Measurements from ENCODE around the gene DDX39A.
"Not testable (repeated sequence)": the region's sequence is repeated elsewhere in the genome, so short reads cannot be mapped to it uniquely, and the experiment has no call there.

Gene DDX39A

GRCh38 chr19:14409146-14410023, 9.8 kb downstream of the DDX39A start:
- Histone ChIP-seq H3K4me1 (ENCODE audit: control insufficient read depth in 5 of 5, insufficient read depth in 5 of 5, low read length in 5 of 5) (peaks cover 0 to 34% (median 18%) of the 10 kb centered on the region in 5 donors), H3K4me3 (ENCODE audit: low read depth in 1 of 5, low read length in 5 of 5) (no peak overlapping the region), H3K9ac (ENCODE audit: low read length in 5 of 5) (no peak overlapping the region), H3K27me3 (ENCODE audit: control insufficient read depth in 5 of 5, insufficient read depth in 4 of 5, low read length in 5 of 5) (no peaks in the 10 kb centered on the region), H3K9me3 (ENCODE audit: control insufficient read depth in 5 of 5, low read length in 5 of 5) (no peaks in the 10 kb centered on the region), H3K36me3 (ENCODE audit: control insufficient read depth in 5 of 5, insufficient read depth in 5 of 5, low read length in 5 of 5) (peaks cover 0 to 84% (median 74%) of the 10 kb centered on the region in 5 donors), H3K27ac (ENCODE audit: low read depth, low read length) (no peak overlapping the region)

- Histone ChIP-seq H3K4me1 (ENCODE audit: control insufficient read depth in 5 of 5, insufficient read depth in 5 of 5, low read length in 5 of 5) (peaks cover 0 to 29% (median 14%) of the 10 kb centered on the region in 5 donors), H3K9me3 (ENCODE audit: control insufficient read depth in 5 of 5, low read length in 5 of 5) (no peaks in the 10 kb centered on the region), H3K4me3 (ENCODE audit: low read depth in 1 of 5, low read length in 5 of 5) (no peak overlapping the region), H3K9ac (ENCODE audit: low read length in 5 of 5) (no peak overlapping the region), H3K27ac (ENCODE audit: low read depth, low read length) (no peak overlapping the region), H3K36me3 (ENCODE audit: control insufficient read depth in 5 of 5, insufficient read depth in 5 of 5, low read length in 5 of 5) (peaks cover 0 to 91% (median 78%) of the 10 kb centered on the region in 5 donors), H3K27me3 (ENCODE audit: control insufficient read depth in 5 of 5, insufficient read depth in 4 of 5, low read length in 5 of 5) (no peaks in the 10 kb centered on the region)
Measured at GRCh38 chr19:14408491-14409145, 10.5 kb downstream of the DDX39A start.

- Histone ChIP-seq H3K9me3 (ENCODE audit: control insufficient read depth in 5 of 5, low read length in 5 of 5) (no peaks in the 10 kb centered on the region), H3K27me3 (ENCODE audit: control insufficient read depth in 5 of 5, insufficient read depth in 4 of 5, low read length in 5 of 5) (no peaks in the 10 kb centered on the region), H3K9ac (ENCODE audit: low read length in 5 of 5) (no peak overlapping the region), H3K36me3 (ENCODE audit: control insufficient read depth in 5 of 5, insufficient read depth in 5 of 5, low read length in 5 of 5) (peaks cover 0 to 94% (median 79%) of the 10 kb centered on the region in 5 donors), H3K4me3 (ENCODE audit: low read depth in 1 of 5, low read length in 5 of 5) (no peak overlapping the region), H3K27ac (ENCODE audit: low read depth, low read length) (no peak overlapping the region), H3K4me1 (ENCODE audit: control insufficient read depth in 5 of 5, insufficient read depth in 5 of 5, low read length in 5 of 5) (peaks cover 0 to 21% (median 10%) of the 10 kb centered on the region in 5 donors)
Measured at GRCh38 chr19:14407605-14408484, 11.3 kb downstream of the DDX39A start.

GRCh38 chr19:14406645-14407401, 12.3 kb downstream of the DDX39A start:
- H3K9me3 ChIP-seq (ENCODE audit: control insufficient read depth in 5 of 5, low read length in 5 of 5): no peaks in the 10 kb centered on the region
- H3K36me3 ChIP-seq (ENCODE audit: control insufficient read depth in 5 of 5, insufficient read depth in 5 of 5, low read length in 5 of 5): peaks cover 0 to 93% (median 73%) of the 10 kb centered on the region in 5 donors
- no peak overlapping the region for H3K4me3 ChIP-seq (ENCODE audit: low read depth in 1 of 5, low read length in 5 of 5)
- H3K4me1 ChIP-seq (ENCODE audit: control insufficient read depth in 5 of 5, insufficient read depth in 5 of 5, low read length in 5 of 5): peaks cover 0 to 19% (median 10%) of the 10 kb centered on the region in 5 donors
- peak overlapping the region; percentile 30 for H3K27ac ChIP-seq (ENCODE audit: low read depth, low read length)
- peak overlapping the region in 1 of 5 donors; percentile 35 for H3K9ac ChIP-seq (ENCODE audit: low read length in 5 of 5)
- no peaks in the 10 kb centered on the region for H3K27me3 ChIP-seq (ENCODE audit: control insufficient read depth in 5 of 5, insufficient read depth in 4 of 5, low read length in 5 of 5)

GRCh38 chr19:14405758-14406644, 13.1 kb downstream of the DDX39A start:
- peaks cover 0 to 93% (median 73%) of the 10 kb centered on the region in 5 donors for H3K36me3 ChIP-seq (ENCODE audit: control insufficient read depth in 5 of 5, insufficient read depth in 5 of 5, low read length in 5 of 5)
- H3K9me3 ChIP-seq (ENCODE audit: control insufficient read depth in 5 of 5, low read length in 5 of 5): no peaks in the 10 kb centered on the region
- H3K4me3 ChIP-seq (ENCODE audit: low read depth in 1 of 5, low read length in 5 of 5): peak overlapping the region in 2 of 5 donors; percentile 31 to 40
- peak overlapping the region; percentile 30 for H3K27ac ChIP-seq (ENCODE audit: low read depth, low read length)
- peak overlapping the region in 1 of 5 donors; percentile 35 for H3K9ac ChIP-seq (ENCODE audit: low read length in 5 of 5)
- no peaks in the 10 kb centered on the region for H3K27me3 ChIP-seq (ENCODE audit: control insufficient read depth in 5 of 5, insufficient read depth in 4 of 5, low read length in 5 of 5)
- H3K4me1 ChIP-seq (ENCODE audit: control insufficient read depth in 5 of 5, insufficient read depth in 5 of 5, low read length in 5 of 5): peaks cover 0 to 19% (median 10%) of the 10 kb centered on the region in 5 donors

GRCh38 chr19:14405380-14405757, 13.8 kb downstream of the DDX39A start:
- Histone ChIP-seq H3K36me3 (ENCODE audit: control insufficient read depth in 5 of 5, insufficient read depth in 5 of 5, low read length in 5 of 5) (peaks cover 0 to 89% (median 69%) of the 10 kb centered on the region in 5 donors), H3K27me3 (ENCODE audit: control insufficient read depth in 5 of 5, insufficient read depth in 4 of 5, low read length in 5 of 5) (no peaks in the 10 kb centered on the region), H3K9ac (ENCODE audit: low read length in 5 of 5) (no peak overlapping the region), H3K4me3 (ENCODE audit: low read depth in 1 of 5, low read length in 5 of 5) (peak overlapping the region in 2 of 5 donors; percentile 31 to 40), H3K4me1 (ENCODE audit: control insufficient read depth in 5 of 5, insufficient read depth in 5 of 5, low read length in 5 of 5) (peaks cover 0 to 16% (median 10%) of the 10 kb centered on the region in 5 donors), H3K9me3 (ENCODE audit: control insufficient read depth in 5 of 5, low read length in 5 of 5) (no peaks in the 10 kb centered on the region), H3K27ac (ENCODE audit: low read depth, low read length) (peak overlapping the region; percentile 30)

- no peak overlapping the region for H3K9ac ChIP-seq (ENCODE audit: low read length in 5 of 5)
- H3K36me3 ChIP-seq (ENCODE audit: control insufficient read depth in 5 of 5, insufficient read depth in 5 of 5, low read length in 5 of 5): peaks cover 0 to 81% (median 59%) of the 10 kb centered on the region in 5 donors
- no peak overlapping the region for H3K4me3 ChIP-seq (ENCODE audit: low read depth in 1 of 5, low read length in 5 of 5)
- H3K27me3 ChIP-seq (ENCODE audit: control insufficient read depth in 5 of 5, insufficient read depth in 4 of 5, low read length in 5 of 5): no peaks in the 10 kb centered on the region
- H3K27ac ChIP-seq (ENCODE audit: low read depth, low read length): no peak overlapping the region
- H3K4me1 ChIP-seq (ENCODE audit: control insufficient read depth in 5 of 5, insufficient read depth in 5 of 5, low read length in 5 of 5): peaks cover 0 to 10% (median 7%) of the 10 kb centered on the region in 5 donors
- H3K9me3 ChIP-seq (ENCODE audit: control insufficient read depth in 5 of 5, low read length in 5 of 5): no peaks in the 10 kb centered on the region
Measured at GRCh38 chr19:14404312-14404711, 14.8 kb downstream of the DDX39A start.

DNA sequence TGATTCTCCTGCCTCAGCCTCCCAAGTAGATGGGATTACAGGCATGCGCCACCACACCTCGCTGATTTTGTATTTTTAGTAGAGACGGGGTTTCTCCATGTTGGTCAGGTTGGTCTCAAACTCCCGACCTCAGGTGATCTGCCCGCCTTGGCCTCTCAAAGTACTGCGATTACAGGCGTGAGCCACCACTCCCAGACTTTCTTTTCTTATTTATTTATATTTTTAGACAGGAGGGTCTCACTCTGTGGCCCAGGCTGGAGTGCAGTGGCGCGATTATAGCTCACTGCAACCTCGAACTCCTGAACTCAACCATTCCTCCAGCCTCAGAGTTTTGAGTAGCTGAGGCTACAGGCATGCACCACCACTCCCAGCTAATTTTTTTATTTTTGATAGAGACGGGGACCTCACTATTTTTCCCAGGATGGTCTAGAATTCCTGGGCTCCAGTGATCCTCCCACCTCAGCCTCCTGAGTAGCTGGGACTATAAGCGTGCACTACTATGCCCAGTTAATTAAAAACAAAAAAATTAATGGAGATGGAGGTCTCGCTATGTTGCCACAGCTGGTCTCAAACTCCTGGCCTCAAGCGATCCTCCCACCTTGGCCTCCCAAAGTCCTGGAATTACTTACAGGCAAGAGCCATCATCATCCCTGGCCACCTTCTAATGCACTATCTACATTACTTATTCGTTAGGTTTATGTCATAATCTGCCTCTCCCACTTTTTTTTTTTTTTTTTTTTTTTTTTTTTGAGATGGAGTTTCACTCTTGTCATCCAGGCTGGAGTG, 15.8 kb downstream of the DDX39A start:
- H3K27ac ChIP-seq (ENCODE audit: low read depth, low read length): not testable (repeated sequence)
- peaks cover 0 to 75% (median 51%) of the 10 kb centered on the region in 5 donors for H3K36me3 ChIP-seq (ENCODE audit: control insufficient read depth in 5 of 5, insufficient read depth in 5 of 5, low read length in 5 of 5)

More for the DNA sequence above, 15.8 kb downstream of the DDX39A start:
- not testable (repeated sequence) for H3K9me3 ChIP-seq (ENCODE audit: control insufficient read depth in 5 of 5, low read length in 5 of 5); H3K4me3 ChIP-seq (ENCODE audit: low read depth in 1 of 5, low read length in 5 of 5); H3K27me3 ChIP-seq (ENCODE audit: control insufficient read depth in 5 of 5, insufficient read depth in 4 of 5, low read length in 5 of 5); H3K9ac ChIP-seq (ENCODE audit: low read length in 5 of 5)
- peaks cover 0 to 10% (median 7%) of the 10 kb centered on the region in 5 donors for H3K4me1 ChIP-seq (ENCODE audit: control insufficient read depth in 5 of 5, insufficient read depth in 5 of 5, low read length in 5 of 5)
